ENCODE measurements around the gene DUSP22.
"Not testable (repeated sequence)": the region's sequence is repeated elsewhere in the genome, so short reads cannot be mapped to it uniquely, and the experiment has no call there.

The DUSP22 gene

GRCh38 chr6:285030-285771 is 7.1 kb upstream of the DUSP22 start:
- Histone ChIP-seq H3K27me3 (ENCODE audit: insufficient read depth, low read length, poor library complexity) (no peaks in the 10 kb centered on the region), H3K4me1 (ENCODE audit: insufficient read depth, low read length) (no peaks in the 10 kb centered on the region)

DNA sequence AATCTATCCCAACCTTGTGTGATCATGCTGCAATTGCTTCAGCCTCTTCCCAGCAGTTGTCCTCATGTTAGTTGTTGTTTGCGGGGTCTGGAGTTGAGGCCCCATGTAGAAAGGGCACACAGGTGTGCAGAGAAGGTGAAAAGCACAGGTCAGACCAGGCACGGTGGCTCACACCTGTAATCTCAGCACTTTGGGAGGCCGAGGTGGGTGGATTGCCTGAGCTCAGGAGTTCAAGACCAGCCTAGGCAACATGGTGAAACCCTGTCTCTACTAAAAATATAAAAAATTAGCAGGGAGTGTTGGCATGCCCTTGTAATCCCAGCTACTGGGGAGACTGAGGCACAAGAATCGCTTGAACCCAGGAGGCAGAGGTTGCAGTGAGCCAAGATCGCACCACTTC is 6.4 kb upstream of the DUSP22 start:
- not testable (repeated sequence) for H3K4me1 ChIP-seq (ENCODE audit: insufficient read depth, low read length); H3K4me2 ChIP-seq (ENCODE audit: insufficient read depth, low read length); H3K9me3 ChIP-seq (ENCODE audit: insufficient read depth, low read length, severe bottlenecking); H2AFZ ChIP-seq (ENCODE audit: low read depth, low read length); DNase-seq; H3K79me2 ChIP-seq (ENCODE audit: insufficient read depth, low read length); H3K36me3 ChIP-seq (ENCODE audit: insufficient read depth, low read length); H3K27ac ChIP-seq (ENCODE audit: low read length); H3K27me3 ChIP-seq (ENCODE audit: insufficient read depth, low read length, poor library complexity); H4K20me1 ChIP-seq (ENCODE audit: insufficient read depth, low read length); H3K4me3 ChIP-seq (ENCODE audit: low read depth in 1 of 2, low read length in 2 of 2); ATAC-seq (ENCODE audit: insufficient read depth, low read depth); H3K9ac ChIP-seq (ENCODE audit: low read depth, low read length)

More at GRCh38 chr6:285030-285771, 7.1 kb upstream of the DUSP22 start:
- Histone ChIP-seq H3K36me3 (ENCODE audit: insufficient read depth, low read length) (no peaks in the 10 kb centered on the region), H3K4me3 (ENCODE audit: low read depth in 1 of 2, low read length in 2 of 2) (no peak overlapping the region), H3K79me2 (ENCODE audit: insufficient read depth, low read length) (no peaks in the 10 kb centered on the region), H3K27ac (ENCODE audit: low read length) (no peak overlapping the region), H2AFZ (ENCODE audit: low read depth, low read length) (no peak overlapping the region), H3K9ac (ENCODE audit: low read depth, low read length) (no peak overlapping the region), H4K20me1 (ENCODE audit: insufficient read depth, low read length) (no peaks in the 10 kb centered on the region), H3K9me3 (ENCODE audit: insufficient read depth, low read length, severe bottlenecking) (no peaks in the 10 kb centered on the region), H3K4me2 (ENCODE audit: insufficient read depth, low read length) (no peak overlapping the region)
- no peak for TF ChIP-seq CTCF (IDR thresholded peaks at IDR 0.05; ENCODE audit: borderline replicate concordance, extremely low read depth, low read length, poor library complexity, severe bottlenecking)
- no peak for TF ChIP-seq EZH2 (IDR thresholded peaks at IDR 0.05; ENCODE audit: borderline replicate concordance, low read depth, low read length, severe bottlenecking)
- ATAC-seq (ENCODE audit: insufficient read depth, low read depth) (no peak), DNase-seq (no peak)

- Histone ChIP-seq H4K20me1 (ENCODE audit: insufficient read depth, low read length) (no peaks in the 10 kb centered on the region), H3K36me3 (ENCODE audit: insufficient read depth, low read length) (no peaks in the 10 kb centered on the region), H3K9ac (ENCODE audit: low read depth, low read length) (no peak overlapping the region), H2AFZ (ENCODE audit: low read depth, low read length) (no peak overlapping the region), H3K4me3 (ENCODE audit: low read depth in 1 of 2, low read length in 2 of 2) (no peak overlapping the region), H3K27ac (ENCODE audit: low read length) (no peak overlapping the region), H3K4me1 (ENCODE audit: insufficient read depth, low read length) (peaks cover 7% of the 10 kb centered on the region), H3K27me3 (ENCODE audit: insufficient read depth, low read length, poor library complexity) (no peaks in the 10 kb centered on the region), H3K9me3 (ENCODE audit: insufficient read depth, low read length, severe bottlenecking) (no peaks in the 10 kb centered on the region), H3K79me2 (ENCODE audit: insufficient read depth, low read length) (no peaks in the 10 kb centered on the region), H3K4me2 (ENCODE audit: insufficient read depth, low read length) (no peak overlapping the region)
- no peak for ATAC-seq (ENCODE audit: insufficient read depth, low read depth)
- DNase-seq: no peak
- no peak for TF ChIP-seq CTCF (IDR thresholded peaks at IDR 0.05; ENCODE audit: borderline replicate concordance, extremely low read depth, low read length, poor library complexity, severe bottlenecking)
- TF ChIP-seq EZH2 (IDR thresholded peaks at IDR 0.05; ENCODE audit: borderline replicate concordance, low read depth, low read length, severe bottlenecking): no peak
These were observed 5.4 kb upstream of the DUSP22 start for GRCh38 chr6:286681-287488.

- H3K9me3 ChIP-seq (ENCODE audit: insufficient read depth, low read length, severe bottlenecking): no peaks in the 10 kb centered on the region
These were observed 4.8 kb upstream of the DUSP22 start for GRCh38 chr6:287489-287860.

More at GRCh38 chr6:287489-287860, 4.8 kb upstream of the DUSP22 start:
- Histone ChIP-seq H3K79me2 (ENCODE audit: insufficient read depth, low read length) (no peaks in the 10 kb centered on the region), H3K27me3 (ENCODE audit: insufficient read depth, low read length, poor library complexity) (no peaks in the 10 kb centered on the region), H2AFZ (ENCODE audit: low read depth, low read length) (no peak overlapping the region), H3K36me3 (ENCODE audit: insufficient read depth, low read length) (no peaks in the 10 kb centered on the region), H3K4me2 (ENCODE audit: insufficient read depth, low read length) (no peak overlapping the region), H3K9ac (ENCODE audit: low read depth, low read length) (no peak overlapping the region), H3K4me1 (ENCODE audit: insufficient read depth, low read length) (peaks cover 7% of the 10 kb centered on the region), H3K4me3 (ENCODE audit: low read depth in 1 of 2, low read length in 2 of 2) (no peak overlapping the region), H3K27ac (ENCODE audit: low read length) (no peak overlapping the region), H4K20me1 (ENCODE audit: insufficient read depth, low read length) (no peaks in the 10 kb centered on the region)
- DNase-seq (no peak), ATAC-seq (ENCODE audit: insufficient read depth, low read depth) (no peak)
- TF ChIP-seq EZH2 (IDR thresholded peaks at IDR 0.05; ENCODE audit: borderline replicate concordance, low read depth, low read length, severe bottlenecking): no peak

Measured in DND-41 (cell line).